ENCODE results near the gene ERICH2.

GRCh38 chr2:170739048-170739447 lies 31.1 kb upstream of the ERICH2 start:
- no peak for TF ChIP-seq CTCF (IDR thresholded peaks at IDR 0.05 in 2 of 3, conservative IDR thresholded peaks at IDR 0.05 in 1 of 3; ENCODE audit: borderline replicate concordance in 1 of 3, insufficient read depth in 1 of 3, low read depth in 2 of 3, low read length in 2 of 3)
- TF ChIP-seq CBX3 (IDR thresholded peaks at IDR 0.05; ENCODE audit: low read depth), result peak; percentile 27; the same call in 1 of the 2 replicates
- no peak; the same call in 1 of the 2 replicates for TF ChIP-seq SIN3A (IDR thresholded peaks at IDR 0.05; ENCODE audit: low read depth)
- no peak for TF ChIP-seq POLR2A (IDR thresholded peaks at IDR 0.05; ENCODE audit: borderline replicate concordance, extremely low read depth, insufficient read depth, insufficient read length)
